Neural progenitor cell (in vitro differentiated cells): ENCODE measurements around the gene DAPK2. TPM values are rescaled to one million over a fixed set of nuclear protein-coding genes. Genes with fewer than 3 reads are reported as not detected.

Source experiments
- DNase-seq: peaks from one replicate; pipeline ENCODE4 v3.0.0-alpha.2; 2016; ENCODE audit warnings: low spot score
- H2AFZ ChIP-seq: fragments of 200-600 bp; sonication (generic); replicated peaks from 2 replicates; pipeline ENCODE4 v1.6.1; 2016; ENCODE audit warnings: antibody characterized with exemption
- H3F3A ChIP-seq: fragments of 200-600 bp; sonication (generic); 2 replicates; pipeline ENCODE4 v1.6.1; 2016; ENCODE audit warnings: antibody characterized with exemption, low read depth
- H3K27ac ChIP-seq: fragments of 200-600 bp; sonication (generic); 2 replicates; pipeline ENCODE4 v1.5.1; 2016; ENCODE audit warnings: mild to moderate bottlenecking
- H3K27me3 ChIP-seq: fragments of 200-600 bp; sonication (generic); 2 replicates; pipeline ENCODE4 v1.6.1; 2016; ENCODE audit warnings: mild to moderate bottlenecking, moderate library complexity
- H3K36me3 ChIP-seq: fragments of 200-600 bp; sonication (generic); 2 replicates; pipeline ENCODE4 v1.5.1; 2016
- H3K4me1 ChIP-seq: fragments of 200-600 bp; sonication (generic); 2 replicates; pipeline ENCODE4 v1.6.1; 2016; ENCODE audit warnings: mixed run types
- H3K4me2 ChIP-seq: fragments of 200-600 bp; sonication (generic); 2 replicates; pipeline ENCODE4 v1.6.1; 2016
- H3K4me3 ChIP-seq: fragments of 200-600 bp; sonication (generic); 2 replicates; pipeline ENCODE4 v1.5.1; 2016
- H3K79me2 ChIP-seq: fragments of 200-600 bp; sonication (generic); 2 replicates; pipeline ENCODE4 v1.6.1; 2016; ENCODE audit warnings: low read depth
- H3K9ac ChIP-seq: fragments of 200-600 bp; sonication (generic); 2 replicates; pipeline ENCODE4 v1.6.1; 2016
- H3K9me3 ChIP-seq: fragments of 200-600 bp; sonication (generic); 2 replicates; pipeline ENCODE4 v1.5.1; 2016; ENCODE audit warnings: low read depth
- H4K20me1 ChIP-seq: fragments of 200-600 bp; sonication (generic); 2 replicates; pipeline ENCODE4 v1.6.1; 2016; ENCODE audit warnings: low read depth
- H3K27ac Mint-ChIP-seq: 3 replicates; pipeline ENCODE4 v1.8.0; 2021; ENCODE audit warnings: mixed read lengths
- H3K27me3 Mint-ChIP-seq: 2 replicates; pipeline ENCODE4 v1.8.0; 2022; ENCODE audit warnings: low read depth, mild to moderate bottlenecking, inconsistent platforms, moderate library complexity, mixed read lengths; ENCODE audit not compliant: insufficient read depth
- H3K36me3 Mint-ChIP-seq: 3 replicates; pipeline ENCODE4 v1.8.0; 2021; ENCODE audit warnings: mixed read lengths
- H3K4me1 Mint-ChIP-seq: 3 replicates; pipeline ENCODE4 v1.8.0; 2021; ENCODE audit warnings: mixed read lengths
- H3K4me3 Mint-ChIP-seq: 3 replicates; pipeline ENCODE4 v1.8.0; 2021; ENCODE audit warnings: mild to moderate bottlenecking, moderate library complexity, mixed read lengths
- H3K9me3 Mint-ChIP-seq: 3 replicates; pipeline ENCODE4 v1.8.0; 2020; ENCODE audit warnings: mixed read lengths
- EZH2 ChIP-seq: fragments of 200-600 bp; sonication (generic); IDR thresholded peaks from 2 replicates; pipeline ENCODE4 v1.6.1; 2017; ENCODE audit warnings: antibody characterized with exemption, mild to moderate bottlenecking, moderate library complexity
- EZH2phosphoT487 ChIP-seq: fragments of 200-600 bp; sonication (generic); IDR thresholded peaks from 2 replicates; pipeline ENCODE4 v1.6.1; 2017; ENCODE audit warnings: antibody characterized with exemption
- total RNA-seq: library from RNA; depleted of rRNA; stranded (reverse); fragments of >200 nt; gene quantifications from 2 replicates; pipeline ENCODE4 v1.2.3, GENCODE V29; 2015; ENCODE audit warnings: low replicate concordance
- TF ChIP-seq, protein P1 (sequence below): fragments of 200-600 bp; sonication (generic); IDR thresholded peaks from 2 replicates; pipeline ENCODE4 v1.5.1; 2017; ENCODE audit warnings: antibody characterized with exemption, mild to moderate bottlenecking

DAPK2 gene
- total RNA-seq, 1 donor from 2014 or later: 5.4 TPM

DNA sequence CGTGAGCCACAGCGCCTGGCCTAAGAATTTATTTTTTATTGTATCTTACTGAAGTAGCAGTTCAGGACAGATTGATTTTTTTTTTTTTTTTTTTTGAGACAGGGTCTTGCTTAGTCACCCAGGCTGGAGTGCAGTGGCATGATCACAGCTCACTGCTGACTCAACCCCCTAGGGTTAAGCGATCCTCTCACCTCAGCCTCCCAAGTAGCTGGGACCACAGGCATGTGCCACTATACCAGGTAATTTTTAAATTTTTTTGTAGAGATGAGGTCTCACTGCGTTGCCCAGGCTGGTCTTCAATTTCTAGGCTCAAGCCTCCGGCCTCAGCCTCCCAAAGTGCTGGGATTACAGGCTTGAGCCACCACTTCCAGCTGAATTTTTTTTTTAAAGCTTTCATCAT, 112.8 kb downstream of the DAPK2 start:
- no peaks in the 10 kb centered on the region for H4K20me1 ChIP-seq
- DNase-seq: no peak
- Mint-ChIP-seq H3K4me3 (no peak overlapping the region), H3K9me3 (no peaks in the 10 kb centered on the region), H3K4me1 (peaks cover 2% of the 10 kb centered on the region), H3K27ac (no peak overlapping the region), H3K27me3 (peaks cover 2% of the 10 kb centered on the region), H3K36me3 (no peaks in the 10 kb centered on the region)
- H3K27me3 ChIP-seq: no peaks in the 10 kb centered on the region
- H3K4me1 ChIP-seq: no peaks in the 10 kb centered on the region
- H3K9ac ChIP-seq: no peak overlapping the region
- no peak overlapping the region for H2AFZ ChIP-seq
- H3K27ac ChIP-seq: no peak overlapping the region
- H3K4me2 ChIP-seq: no peak overlapping the region
- no peaks in the 10 kb centered on the region for H3K9me3 ChIP-seq
- H3K79me2 ChIP-seq: no peaks in the 10 kb centered on the region
- no peaks in the 10 kb centered on the region for H3K36me3 ChIP-seq
- no peak overlapping the region for H3K4me3 ChIP-seq
- H3F3A ChIP-seq: no peaks in the 10 kb centered on the region
- TF ChIP-seq EZH2phosphoT487 (no peak), EZH2 (no peak)
- TF ChIP-seq, protein P1, sequence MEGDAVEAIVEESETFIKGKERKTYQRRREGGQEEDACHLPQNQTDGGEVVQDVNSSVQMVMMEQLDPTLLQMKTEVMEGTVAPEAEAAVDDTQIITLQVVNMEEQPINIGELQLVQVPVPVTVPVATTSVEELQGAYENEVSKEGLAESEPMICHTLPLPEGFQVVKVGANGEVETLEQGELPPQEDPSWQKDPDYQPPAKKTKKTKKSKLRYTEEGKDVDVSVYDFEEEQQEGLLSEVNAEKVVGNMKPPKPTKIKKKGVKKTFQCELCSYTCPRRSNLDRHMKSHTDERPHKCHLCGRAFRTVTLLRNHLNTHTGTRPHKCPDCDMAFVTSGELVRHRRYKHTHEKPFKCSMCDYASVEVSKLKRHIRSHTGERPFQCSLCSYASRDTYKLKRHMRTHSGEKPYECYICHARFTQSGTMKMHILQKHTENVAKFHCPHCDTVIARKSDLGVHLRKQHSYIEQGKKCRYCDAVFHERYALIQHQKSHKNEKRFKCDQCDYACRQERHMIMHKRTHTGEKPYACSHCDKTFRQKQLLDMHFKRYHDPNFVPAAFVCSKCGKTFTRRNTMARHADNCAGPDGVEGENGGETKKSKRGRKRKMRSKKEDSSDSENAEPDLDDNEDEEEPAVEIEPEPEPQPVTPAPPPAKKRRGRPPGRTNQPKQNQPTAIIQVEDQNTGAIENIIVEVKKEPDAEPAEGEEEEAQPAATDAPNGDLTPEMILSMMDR: no peak

DNA sequence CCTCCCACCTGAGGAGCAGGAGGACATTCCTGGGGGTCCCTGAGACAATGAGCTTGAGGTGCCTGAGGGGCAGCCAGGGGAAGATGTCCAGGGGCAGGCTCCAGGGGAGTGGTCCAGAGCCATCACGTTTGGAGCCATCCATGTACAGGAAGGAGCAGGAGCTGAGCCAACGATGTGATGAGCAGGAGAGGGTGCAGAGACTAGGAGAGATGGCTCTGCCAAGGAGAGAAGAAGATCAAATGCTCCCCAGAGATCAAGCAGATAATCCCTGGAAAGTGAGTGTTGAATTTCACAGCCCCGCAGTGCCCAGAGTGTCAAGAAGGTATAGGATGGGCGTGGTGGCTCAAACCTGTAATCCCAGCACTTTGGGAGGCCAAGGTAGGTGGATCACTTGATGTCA, 114.7 kb downstream of the DAPK2 start:
- Mint-ChIP-seq H3K4me3 (no peak overlapping the region), H3K27me3 (peaks cover 2% of the 10 kb centered on the region), H3K36me3 (no peaks in the 10 kb centered on the region), H3K4me1 (peaks cover 3% of the 10 kb centered on the region), H3K27ac (no peak overlapping the region), H3K9me3 (no peaks in the 10 kb centered on the region)
- DNase-seq: no peak
- H3K79me2 ChIP-seq: no peaks in the 10 kb centered on the region
- H3K36me3 ChIP-seq: no peaks in the 10 kb centered on the region
- H3K27me3 ChIP-seq: no peaks in the 10 kb centered on the region
- H3K4me3 ChIP-seq: no peak overlapping the region
- TF ChIP-seq, protein P1: no peak
- no peak for TF ChIP-seq EZH2
- no peak for TF ChIP-seq EZH2phosphoT487
- H3K9me3 ChIP-seq: no peaks in the 10 kb centered on the region
- H3F3A ChIP-seq: no peaks in the 10 kb centered on the region
- no peak overlapping the region for H3K4me2 ChIP-seq
- no peak overlapping the region for H2AFZ ChIP-seq
- H3K9ac ChIP-seq: no peak overlapping the region
- no peaks in the 10 kb centered on the region for H4K20me1 ChIP-seq
- H3K4me1 ChIP-seq: no peaks in the 10 kb centered on the region
- H3K27ac ChIP-seq: no peak overlapping the region

DNA sequence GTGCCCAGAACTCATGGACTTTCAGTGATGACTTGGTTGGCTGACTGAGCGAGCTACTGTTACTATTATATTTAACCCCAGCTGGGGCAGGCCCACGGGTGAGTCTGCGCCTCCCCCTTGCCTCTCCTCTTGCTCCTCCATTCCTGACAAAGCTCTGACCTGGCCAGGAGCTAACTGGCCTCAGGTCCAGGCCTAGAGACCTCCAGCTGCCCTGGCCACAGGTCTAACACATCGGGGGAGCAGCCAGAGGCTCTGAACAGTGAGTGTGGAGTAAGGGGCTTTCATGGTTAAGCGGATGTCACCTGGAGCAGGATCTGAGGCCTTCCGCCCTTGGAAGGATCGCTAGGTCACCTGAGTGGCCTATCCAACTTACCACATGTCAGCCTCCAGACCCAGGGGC, 116.3 kb downstream of the DAPK2 start:
- DNase-seq: no peak
- no peaks in the 10 kb centered on the region for H3K9me3 Mint-ChIP-seq

DNA sequence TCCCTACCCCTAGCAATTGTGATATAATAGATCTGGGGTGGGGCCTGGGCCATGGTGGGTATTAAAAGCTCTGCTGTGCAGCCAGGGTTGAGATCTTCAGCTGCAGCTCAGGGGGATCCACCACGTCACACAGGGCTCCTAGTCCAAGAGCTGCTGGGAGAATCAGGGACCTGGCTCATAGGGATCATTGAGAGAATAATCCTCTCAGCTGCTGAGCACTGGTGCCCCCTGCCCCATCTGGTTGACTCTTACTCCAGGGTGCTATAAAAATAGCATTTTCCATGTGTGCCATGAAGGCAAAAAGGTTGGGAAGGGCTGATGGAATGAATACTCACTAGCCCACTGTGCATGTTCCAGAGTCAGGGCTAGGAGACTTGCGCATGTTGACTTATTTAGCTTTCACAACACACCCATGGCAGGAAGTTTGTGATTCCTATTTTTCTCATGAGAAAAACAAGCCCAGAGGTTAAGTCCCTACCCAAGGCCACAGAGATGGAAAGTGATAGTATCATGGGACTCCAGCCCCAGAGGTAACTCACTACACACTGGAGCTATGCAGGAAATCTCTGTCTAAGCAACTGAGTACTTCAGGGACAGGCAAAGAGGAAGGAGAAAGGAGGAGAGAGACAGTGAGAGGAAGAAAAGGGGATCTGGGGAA, 118.0 kb downstream of the DAPK2 start:
- Mint-ChIP-seq H3K27ac (no peak overlapping the region), H3K27me3 (peaks cover 2% of the 10 kb centered on the region), H3K4me3 (no peak overlapping the region), H3K9me3 (no peaks in the 10 kb centered on the region), H3K36me3 (no peaks in the 10 kb centered on the region), H3K4me1 (peaks cover 3% of the 10 kb centered on the region)
- Histone ChIP-seq H3F3A (no peaks in the 10 kb centered on the region), H3K4me2 (no peak overlapping the region), H3K27me3 (no peaks in the 10 kb centered on the region), H2AFZ (no peak overlapping the region), H3K36me3 (no peaks in the 10 kb centered on the region), H3K4me1 (peaks cover 5% of the 10 kb centered on the region), H3K27ac (no peak overlapping the region), H3K9ac (no peak overlapping the region), H3K9me3 (no peaks in the 10 kb centered on the region), H3K79me2 (no peaks in the 10 kb centered on the region), H4K20me1 (no peaks in the 10 kb centered on the region), H3K4me3 (no peak overlapping the region)
- no peak for TF ChIP-seq EZH2
- no peak for TF ChIP-seq EZH2phosphoT487
- TF ChIP-seq, protein P1: no peak
- no peak for DNase-seq

More for the DNA sequence above, 116.3 kb downstream of the DAPK2 start:
- Histone ChIP-seq H3K4me1 (peaks cover 5% of the 10 kb centered on the region), H3K4me2 (no peak overlapping the region), H3K79me2 (no peaks in the 10 kb centered on the region), H3K36me3 (no peaks in the 10 kb centered on the region), H3F3A (no peaks in the 10 kb centered on the region), H3K27ac (no peak overlapping the region), H2AFZ (no peak overlapping the region), H3K4me3 (no peak overlapping the region), H3K9me3 (no peaks in the 10 kb centered on the region), H4K20me1 (no peaks in the 10 kb centered on the region), H3K27me3 (no peaks in the 10 kb centered on the region), H3K9ac (no peak overlapping the region)
- TF ChIP-seq EZH2 (no peak), EZH2phosphoT487 (no peak)
- Mint-ChIP-seq H3K27me3 (peaks cover 2% of the 10 kb centered on the region), H3K36me3 (no peaks in the 10 kb centered on the region), H3K4me3 (no peak overlapping the region), H3K4me1 (peaks cover 3% of the 10 kb centered on the region), H3K27ac (no peak overlapping the region)
